Activated CD4-positive, alpha-beta T cell treated with anti-CD3 and anti-CD28 coated beads, Interleukin-2, amount 50 U/mL, for 4 hours (primary cell): ENCODE measurements around the gene EML1.

Source experiments
- DNase-seq, 2 experiments: peaks; one replicate each; pipeline ENCODE4 v3.0.0-alpha.2; 2020

The EML1 gene

GRCh38 chr14:99781853-99782610, 11.2 kb upstream of the EML1 start:
- DNase-seq, result no peak

GRCh38 chr14:99784508-99784907, 8.7 kb upstream of the EML1 start:
- DNase-seq, result no peak

GRCh38 chr14:99785426-99785825, 7.8 kb upstream of the EML1 start:
- no peak for DNase-seq

- no peak for DNase-seq
Measured at GRCh38 chr14:99786511-99786989, 6.7 kb upstream of the EML1 start.

GRCh38 chr14:99788713-99789112, 4.5 kb upstream of the EML1 start:
- no peak for DNase-seq

GRCh38 chr14:99789581-99789980, 3.6 kb upstream of the EML1 start:
- no peak for DNase-seq

- no peak for DNase-seq
Measured at GRCh38 chr14:99790201-99790977, 2.8 kb upstream of the EML1 start.

GRCh38 chr14:99790978-99791376, 2.2 kb upstream of the EML1 start:
- DNase-seq, result no peak

GRCh38 chr14:99791476-99792209, 1.6 kb upstream of the EML1 start:
- DNase-seq, result no peak

- no peak for DNase-seq
Measured at GRCh38 chr14:99792210-99792535, 1.0 kb upstream of the EML1 start.

- DNase-seq, result peak in 1 of 2 experiments; percentile 3
Measured at GRCh38 chr14:99792551-99793212, 531 bp upstream of the EML1 start.

- no peak for DNase-seq
Measured at GRCh38 chr14:99794151-99794780, 1.1 kb downstream of the EML1 start.

GRCh38 chr14:99795046-99795445, 1.8 kb downstream of the EML1 start:
- DNase-seq, result no peak

- DNase-seq, result no peak
Measured at GRCh38 chr14:99797231-99797630, 4.0 kb downstream of the EML1 start.

- DNase-seq, result no peak
Measured at GRCh38 chr14:99800781-99801180, 7.6 kb downstream of the EML1 start.

GRCh38 chr14:99802301-99803105, 9.3 kb downstream of the EML1 start:
- DNase-seq, result no peak

GRCh38 chr14:99803106-99803775, 10.0 kb downstream of the EML1 start:
- DNase-seq, result no peak

GRCh38 chr14:99803803-99804202, 10.6 kb downstream of the EML1 start:
- DNase-seq, result no peak

- DNase-seq, result no peak
Measured at GRCh38 chr14:99805757-99806439, 12.7 kb downstream of the EML1 start.

GRCh38 chr14:99806836-99807235, 13.6 kb downstream of the EML1 start:
- DNase-seq, result no peak
